Pancreas (tissue), 10 donors: Measurements from ENCODE around the gene CORO7. TPM values are rescaled to one million over a fixed set of nuclear protein-coding genes. Genes with fewer than 3 reads are reported as not detected.

ENCODE experiments used
- ATAC-seq, 4 donors: fragments of 200-7000 bp; cut with Tn5 transposase; one replicate each; pipeline versions ENCODE4 v1.8.0 to v1.9.1; 2020; ENCODE audit warnings: mild to moderate bottlenecking in 4 of 4, moderate library complexity in 4 of 4
- DNase-seq, 6 donors: peaks; one replicate each; pipeline ENCODE4 v3.0.0-alpha.2; 2020
- FAIRE-seq: peaks from 2 replicates; lab custom pipeline; 2012; peaks lifted over from hg19 to GRCh38; lab: Jason Lieb, UNC
- H3K27ac ChIP-seq, 4 donors: fragments of 200-600 bp; sonication (generic); 1 replicate in 3 of 4; 2 replicates in 1 of 4; pipeline versions ENCODE4 v1.5.0 to v1.8.0; 2020
- H3K27me3 ChIP-seq, 4 donors: fragments of 200-600 bp; one replicate each; pipeline ENCODE4 v1.8.0; 2021
- H3K36me3 ChIP-seq, 3 donors: fragments of 200-600 bp; sonication (generic) in 1 of 3; one replicate each; pipeline versions ENCODE4 v1.5.0 to v1.8.0; 2020 to 2021
- H3K4me1 ChIP-seq, 3 donors: fragments of 200-600 bp; one replicate each; pipeline ENCODE4 v1.8.0; 2021
- H3K4me3 ChIP-seq, 4 donors: fragments of 200-600 bp; sonication (generic) in 2 of 4; one replicate each; pipeline versions ENCODE4 v1.5.0 to v1.8.0; 2020 to 2021
- H3K9me3 ChIP-seq, 4 donors: fragments of 200-600 bp; one replicate each; pipeline ENCODE4 v1.8.0; 2021
- CTCF ChIP-seq, 4 donors: fragments of 200-600 bp; sonication (generic) in 3 of 4; IDR thresholded peaks; one replicate each; pipeline versions ENCODE4 v1.5.0 to v1.8.0; 2021; ENCODE audit warnings: antibody characterized with exemption in 4 of 4
- WGBS, 2 donors: extraction: QIAGEN DNeasy Blood & Tissue Kit; methylation state at CpG; one replicate each; pipeline ENCODE4 v1.1.7; 2013; 5-methylcytosine and 5-hydroxymethylcytosine counted together
- intact Hi-C, 3 donors: fragments of 100-400 bp; cut with DNase I; formaldehyde crosslinking; loops; one replicate each; pipeline versions ENCODE4 v1.11.1 to v1.14.2; 2022
- polyA plus RNA-seq, 2 donors: library from polyadenylated mRNA; stranded (reverse); fragments of 200-250 nt; gene quantifications; one replicate each; pipeline ENCODE4 v1.2.3, GENCODE V29; 2013
- total RNA-seq, 6 donors: library from RNA; stranded (reverse); fragmentation: NEBNext Ultra II Directional in 4 of 6; extraction: Animal tissue kit (Norgen Biotek cat#: 25700) in 4 of 6; gene quantifications; one replicate each; pipeline versions ENCODE4 v1.2.1 to v1.2.4, GENCODE V29; 2021 to 2023
- donor health status: healthy with polysubstance abuse.
- donor health status: DM: no; HTN: no; CAD: no; lungs with moderate emphysema.
- donor health status: DM: no; HTN: no; CAD: no.
- donor health status: control.
- donor health status: control.
- donor health status: Bipolar disorder and iron deficiency.
- donor health status: DM: yes; HTN: yes; CAD: no.
- donor health status: DM: no; HTN: no; CAD: no.
- donor health status: DM: no; HTN: no; CAD: no.
- donor health status: DM: yes; HTN: yes; CAD: no.

The CORO7 gene
- total and polyA plus RNA-seq, 8 donors: 8.4 to 29.6 (median 18.7) TPM

DNA sequence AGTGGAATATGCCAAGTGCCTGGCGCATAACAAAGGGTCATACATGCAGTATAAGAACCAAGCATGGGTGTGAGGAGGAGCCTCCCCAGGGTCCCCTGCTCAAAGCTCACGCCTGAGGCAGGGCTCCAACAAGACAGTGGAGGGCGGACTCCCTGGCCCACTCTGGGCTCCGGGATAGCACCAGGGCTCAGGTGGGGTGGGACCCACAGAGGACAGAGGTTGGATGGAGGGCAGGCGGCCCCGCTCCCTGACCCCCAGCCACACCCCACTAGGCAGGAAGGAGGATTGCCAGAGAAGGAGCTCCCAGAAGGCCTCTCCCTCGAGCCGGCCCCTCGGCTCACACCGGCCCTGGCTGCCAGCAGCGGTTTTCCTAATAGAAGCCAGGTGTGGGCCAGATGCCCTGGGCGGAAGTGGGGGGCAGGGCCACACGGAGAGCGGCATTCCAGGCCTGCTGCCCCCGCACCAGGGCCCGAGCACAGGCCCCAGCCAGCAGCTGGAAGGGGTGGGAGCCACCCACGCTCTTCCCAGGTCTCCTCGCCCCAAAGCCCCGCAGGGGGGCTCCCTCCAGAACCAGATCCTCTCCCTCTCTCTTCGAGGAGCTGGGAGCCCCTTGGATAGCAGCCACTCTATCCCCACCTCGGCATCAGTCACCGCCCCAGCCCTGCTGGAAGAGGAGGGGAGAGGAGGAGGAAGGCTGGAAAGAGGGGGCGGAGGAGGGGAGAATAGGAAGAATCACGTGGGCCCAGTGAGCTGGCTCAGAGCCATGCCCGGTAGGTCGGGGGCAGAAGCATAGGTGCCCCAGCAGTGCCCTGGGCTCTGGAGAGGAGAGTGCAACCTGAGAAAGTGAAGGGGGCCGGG lies 23.8 kb downstream of the CORO7 start:
- Histone ChIP-seq H3K4me3 (no peak overlapping the region), H3K27me3 (no peaks in the 10 kb centered on the region), H3K27ac (peak overlapping the region in 2 of 4 donors; percentile 8 to 11), H3K9me3 (no peaks in the 10 kb centered on the region), H3K4me1 (no peaks in the 10 kb centered on the region), H3K36me3 (no peaks in the 10 kb centered on the region)
- intact Hi-C loops: no loop called here
- WGBS, 2 donors: 69 to 70% methylated on average over 27 of the region's 27 CpGs
- FAIRE-seq (no peak), DNase-seq (peak in 2 of 6 donors; percentile 34 to 51), ATAC-seq (peak in 3 of 4 donors; percentile 46 to 64 (median 49))
- no peak for TF ChIP-seq CTCF (IDR thresholded peaks at IDR 0.05)

DNA sequence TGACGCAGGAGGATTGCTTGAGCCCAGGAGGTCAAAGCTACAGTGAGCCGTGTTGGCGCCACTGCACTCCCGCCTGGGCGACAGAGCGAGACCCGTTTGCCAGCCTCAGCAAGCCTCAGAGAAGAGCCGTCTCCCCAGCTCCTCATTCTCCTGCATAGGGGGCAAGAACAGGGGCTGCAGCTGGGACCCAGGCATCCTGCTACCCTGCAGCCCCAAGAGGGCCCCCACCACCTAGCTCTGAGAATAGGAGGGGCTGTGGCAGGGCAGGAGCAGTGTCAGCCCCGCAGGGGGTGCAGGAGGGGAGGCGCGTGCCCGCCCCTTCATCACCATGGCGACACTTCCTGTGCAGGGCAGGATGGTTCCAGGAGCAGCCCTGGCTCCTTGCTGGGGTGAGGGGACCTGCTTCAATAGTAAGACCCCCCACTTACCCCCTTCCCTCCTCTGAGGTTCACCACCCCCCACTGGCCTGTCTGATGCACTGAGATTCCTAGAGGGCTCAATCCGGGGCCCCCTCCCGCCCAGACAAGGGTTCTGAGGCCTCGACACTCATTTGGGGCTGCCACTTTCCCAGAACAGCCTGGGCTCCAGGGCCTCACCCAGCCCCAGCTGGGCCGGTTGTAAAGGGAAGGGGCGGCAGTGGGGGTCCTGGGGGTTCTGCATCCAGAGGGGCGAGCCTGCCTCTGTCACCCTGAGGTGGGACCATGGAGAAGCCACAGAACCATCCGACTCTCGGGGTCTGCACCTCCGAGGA lies 24.6 kb downstream of the CORO7 start:
- WGBS, 2 donors: 88 to 91% methylated on average over 22 of the region's 22 CpGs
- DNase-seq (peak in 1 of 6 donors; percentile 46), FAIRE-seq (no peak), ATAC-seq (no peak)
- no peak overlapping the region for H3K27ac ChIP-seq
- intact Hi-C loops: no loop called here
- H3K4me1 ChIP-seq: no peaks in the 10 kb centered on the region
- no peaks in the 10 kb centered on the region for H3K27me3 ChIP-seq
- H3K9me3 ChIP-seq: no peaks in the 10 kb centered on the region
- H3K36me3 ChIP-seq: no peaks in the 10 kb centered on the region
- no peak for TF ChIP-seq CTCF (IDR thresholded peaks at IDR 0.05)
- H3K4me3 ChIP-seq: no peak overlapping the region

- Histone ChIP-seq H3K27me3 (no peaks in the 10 kb centered on the region), H3K4me1 (no peaks in the 10 kb centered on the region), H3K36me3 (no peaks in the 10 kb centered on the region), H3K9me3 (no peaks in the 10 kb centered on the region), H3K27ac (no peak overlapping the region), H3K4me3 (no peak overlapping the region)
- no peak for FAIRE-seq
- intact Hi-C loops: no loop called here
- DNase-seq: peak in 1 of 6 donors; percentile 41
- no peak for ATAC-seq
- no peak for TF ChIP-seq CTCF (IDR thresholded peaks at IDR 0.05)
- 88 to 91% methylated on average over 18 of the region's 18 CpGs for WGBS, 2 donors
Observed at GRCh38 chr16:4390266-4391260, 25.8 kb downstream of the CORO7 start.

DNA sequence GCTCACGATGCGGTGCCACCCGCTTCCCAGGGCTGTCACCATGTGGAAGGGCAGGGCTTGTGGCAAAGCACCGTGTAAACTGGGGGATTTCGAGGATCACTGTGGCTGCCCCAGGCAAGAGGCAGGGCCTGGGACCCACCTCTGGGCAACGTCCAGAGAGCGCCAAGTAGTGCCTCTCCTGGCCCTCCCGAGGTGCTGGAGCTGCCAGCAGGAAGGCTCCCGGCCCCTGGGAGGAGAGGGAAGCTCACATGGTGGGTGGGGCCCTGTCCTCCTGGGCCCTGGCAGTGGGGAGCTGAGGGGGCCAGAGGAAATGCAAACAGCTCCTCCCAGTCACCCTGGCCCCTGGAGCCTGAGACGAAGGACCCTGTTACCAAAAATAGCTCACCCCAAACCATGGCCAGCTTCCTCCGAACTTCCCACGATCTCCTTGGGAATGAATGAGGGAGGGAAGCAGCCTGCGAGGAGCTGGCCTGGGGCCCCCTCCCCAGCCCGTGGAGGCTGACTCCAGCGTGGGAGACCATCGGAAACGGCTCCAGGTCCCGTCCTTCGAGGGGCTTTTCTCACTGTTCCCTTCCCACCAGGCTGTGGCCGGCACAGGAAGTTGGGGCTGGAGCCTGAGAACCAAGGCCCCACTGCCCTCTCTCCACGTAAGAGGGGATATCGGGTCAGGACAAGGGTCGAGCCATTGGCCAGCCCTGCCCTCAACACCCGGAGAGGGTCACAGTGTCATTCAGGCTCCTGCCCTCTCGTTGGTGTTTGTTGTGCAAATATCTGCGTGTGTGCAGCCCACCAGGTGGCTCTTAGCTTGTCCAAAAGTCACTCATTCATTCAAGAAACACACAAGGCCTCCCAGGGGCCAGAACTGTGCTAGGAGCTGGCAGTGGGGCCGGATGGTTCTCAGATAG lies 27.1 kb downstream of the CORO7 start:
- DNase-seq: peak in 1 of 6 donors; percentile 41
- Histone ChIP-seq H3K27ac (no peak overlapping the region), H3K36me3 (no peaks in the 10 kb centered on the region), H3K4me1 (no peaks in the 10 kb centered on the region), H3K27me3 (no peaks in the 10 kb centered on the region), H3K9me3 (no peaks in the 10 kb centered on the region), H3K4me3 (no peak overlapping the region)
- 82% methylated on average over 27 of the region's 27 CpGs for WGBS, 2 donors
- FAIRE-seq: no peak
- TF ChIP-seq CTCF (IDR thresholded peaks at IDR 0.05): no peak
- intact Hi-C loops: no loop called here
- ATAC-seq: no peak
